GM21423 (cell line): Measurements from ENCODE around the gene BEND5.

ENCODE experiments used
- ATAC-seq: cut with Tn5 transposase; IDR thresholded peaks from one replicate; pipeline ENCODE4 v1.9.1; 2021; ENCODE audit warnings: mild to moderate bottlenecking, moderate library complexity; ENCODE audit not compliant: unreplicated experiment

The BEND5 gene

DNA sequence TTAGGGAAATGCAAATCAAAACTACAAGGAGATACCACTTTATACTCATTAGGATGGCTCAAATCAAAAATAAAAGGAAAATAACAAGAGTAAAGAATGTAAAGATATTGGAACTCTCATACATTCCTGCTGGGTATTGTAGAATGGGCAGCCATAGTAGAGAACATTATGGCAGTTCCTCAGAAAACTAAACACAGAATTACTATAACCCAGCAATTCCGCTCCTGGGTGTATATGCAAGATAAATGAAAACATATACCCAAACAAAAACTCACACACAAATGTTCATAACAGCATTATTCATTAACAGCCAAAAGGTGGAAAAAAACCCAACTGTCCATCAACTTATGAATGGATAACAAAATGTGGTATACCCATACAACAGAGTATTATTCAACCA, 11.4 kb downstream of the BEND5 start:
- ATAC-seq, result no peak

GRCh38 chr1:48761986-48762385, 14.7 kb downstream of the BEND5 start:
- no peak for ATAC-seq

- ATAC-seq, result no peak
Measured at GRCh38 chr1:48761411-48761810, 15.3 kb downstream of the BEND5 start.

DNA sequence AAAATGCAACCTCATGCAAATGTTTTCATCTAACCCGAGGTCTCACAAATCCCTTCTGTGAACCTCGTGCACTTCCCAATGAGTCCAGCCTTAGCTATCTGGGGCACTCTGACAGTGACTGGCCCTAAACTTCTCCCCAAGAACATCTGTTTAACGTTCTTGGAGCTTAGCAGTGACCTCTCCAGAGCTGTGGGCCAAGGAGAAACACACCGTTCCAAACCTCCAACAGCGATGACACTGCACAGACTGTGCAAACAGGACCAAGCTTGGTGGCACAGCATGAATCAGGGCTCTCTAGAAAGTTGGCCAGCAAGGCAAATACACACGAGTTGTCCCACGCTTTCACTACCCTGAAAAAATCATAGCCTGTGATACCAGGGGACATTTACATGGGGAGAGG, 15.8 kb downstream of the BEND5 start:
- no peak for ATAC-seq

- ATAC-seq, result no peak
Measured at GRCh38 chr1:48758976-48759375, 17.7 kb downstream of the BEND5 start.

DNA sequence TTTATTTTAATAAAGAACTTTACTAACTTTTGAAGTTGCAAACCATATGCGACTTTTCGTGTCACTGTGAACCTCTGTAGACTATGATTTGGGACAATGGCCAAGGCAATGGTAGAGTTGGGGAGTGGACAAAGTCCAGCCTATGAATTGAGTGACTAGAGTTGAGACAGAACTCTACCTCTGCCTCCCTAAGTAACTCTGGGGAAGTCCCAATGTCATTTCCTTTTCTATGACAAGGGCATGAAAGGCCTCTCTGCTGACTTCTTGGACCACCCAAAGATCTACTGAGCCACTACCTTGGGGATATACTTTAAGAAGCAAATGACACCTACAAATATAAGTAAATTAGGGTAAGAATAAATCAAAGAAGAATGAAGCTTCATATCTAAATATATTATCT, 19.3 kb downstream of the BEND5 start:
- no peak for ATAC-seq

GRCh38 chr1:48756683-48757316, 19.9 kb downstream of the BEND5 start:
- ATAC-seq, result no peak

- no peak for ATAC-seq
Measured at GRCh38 chr1:48753293-48753692, 23.4 kb downstream of the BEND5 start.

DNA sequence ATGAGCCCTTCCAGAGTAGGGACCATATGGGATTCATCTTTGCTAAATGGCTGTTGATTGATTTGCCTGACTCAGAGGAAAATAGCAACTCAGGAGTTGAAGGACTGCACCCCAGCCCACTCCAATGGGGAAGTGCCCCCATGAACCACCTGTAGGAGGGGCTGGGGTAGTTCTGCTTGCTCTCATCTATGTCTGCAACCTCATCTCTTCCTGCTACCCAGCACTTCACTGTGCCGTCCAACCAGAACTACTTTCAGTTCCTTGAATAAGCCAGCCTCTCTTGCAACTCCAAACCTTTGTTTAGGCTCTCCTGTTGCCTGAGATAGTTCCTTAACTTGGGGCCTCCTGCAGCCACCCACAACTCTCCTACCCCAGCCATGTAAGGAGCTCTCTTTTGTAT, 26.6 kb downstream of the BEND5 start:
- ATAC-seq, result peak; percentile 95

- ATAC-seq, result no peak
Measured at GRCh38 chr1:48749068-48749467, 27.6 kb downstream of the BEND5 start.

GRCh38 chr1:48746906-48747305, 29.8 kb downstream of the BEND5 start:
- ATAC-seq, result no peak

DNA sequence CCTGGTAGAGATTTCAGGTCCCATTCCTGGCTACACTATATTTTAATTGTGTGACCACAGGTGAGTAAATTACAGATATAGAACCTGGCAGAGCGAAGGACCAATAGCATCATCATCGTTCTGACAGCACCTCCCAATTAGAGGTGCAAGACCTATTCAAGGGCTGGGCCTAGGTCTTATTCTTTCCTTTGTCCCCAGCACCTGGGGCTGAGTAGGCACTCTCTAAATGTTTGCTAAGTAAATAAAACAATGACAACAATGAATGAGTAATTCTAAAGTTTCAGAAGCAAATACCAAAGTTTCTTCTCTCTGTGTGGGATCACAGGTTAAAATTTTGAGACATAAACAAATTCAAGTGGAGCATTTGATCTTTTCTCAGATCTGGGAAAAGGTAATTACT, 32.7 kb downstream of the BEND5 start:
- no peak for ATAC-seq

GRCh38 chr1:48743480-48743879, 33.2 kb downstream of the BEND5 start:
- no peak for ATAC-seq

- ATAC-seq, result no peak
Measured at GRCh38 chr1:48741380-48741779, 35.3 kb downstream of the BEND5 start.

DNA sequence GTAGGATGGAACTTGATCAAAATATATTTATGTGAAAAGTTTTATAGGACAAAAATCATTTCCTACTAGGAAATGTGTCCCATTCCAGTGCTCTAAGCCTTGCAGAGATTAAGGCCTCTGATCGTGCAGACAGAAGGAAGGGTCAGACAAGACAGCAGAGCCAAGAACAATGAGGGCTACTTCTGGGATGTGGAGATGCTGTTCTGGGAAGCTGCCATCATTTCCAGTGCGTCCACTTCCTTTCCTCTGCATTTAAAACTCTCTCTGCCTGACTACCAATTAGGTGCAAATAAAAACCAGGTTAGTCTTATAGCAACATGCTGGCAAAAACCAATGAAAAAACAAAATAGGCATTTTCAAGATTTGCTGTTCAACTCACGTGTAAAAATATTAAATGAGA, 36.1 kb downstream of the BEND5 start:
- ATAC-seq, result no peak

DNA sequence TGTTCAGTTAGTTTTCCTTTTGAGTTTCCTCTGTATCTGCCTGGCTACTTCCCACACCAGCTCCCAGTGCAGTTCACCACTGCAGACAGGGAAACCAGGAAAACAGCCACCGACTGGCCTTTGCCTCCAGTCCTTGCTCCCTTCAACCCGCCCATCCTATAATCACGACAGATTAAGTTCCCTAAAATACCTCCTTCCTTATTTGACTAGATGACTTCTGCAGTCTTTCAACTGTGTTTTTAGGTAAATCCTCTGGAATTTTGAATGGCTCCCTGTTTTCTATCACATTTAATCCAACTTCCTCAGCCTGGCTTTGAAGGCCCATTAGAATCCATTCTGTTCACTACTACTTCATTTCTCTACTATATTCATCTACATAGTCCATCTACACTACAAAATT, 37.6 kb downstream of the BEND5 start:
- ATAC-seq, result no peak

- no peak for ATAC-seq
Measured at GRCh38 chr1:48738356-48738755, 38.3 kb downstream of the BEND5 start.

- ATAC-seq, result no peak
Measured at GRCh38 chr1:48735796-48736195, 40.9 kb downstream of the BEND5 start.

DNA sequence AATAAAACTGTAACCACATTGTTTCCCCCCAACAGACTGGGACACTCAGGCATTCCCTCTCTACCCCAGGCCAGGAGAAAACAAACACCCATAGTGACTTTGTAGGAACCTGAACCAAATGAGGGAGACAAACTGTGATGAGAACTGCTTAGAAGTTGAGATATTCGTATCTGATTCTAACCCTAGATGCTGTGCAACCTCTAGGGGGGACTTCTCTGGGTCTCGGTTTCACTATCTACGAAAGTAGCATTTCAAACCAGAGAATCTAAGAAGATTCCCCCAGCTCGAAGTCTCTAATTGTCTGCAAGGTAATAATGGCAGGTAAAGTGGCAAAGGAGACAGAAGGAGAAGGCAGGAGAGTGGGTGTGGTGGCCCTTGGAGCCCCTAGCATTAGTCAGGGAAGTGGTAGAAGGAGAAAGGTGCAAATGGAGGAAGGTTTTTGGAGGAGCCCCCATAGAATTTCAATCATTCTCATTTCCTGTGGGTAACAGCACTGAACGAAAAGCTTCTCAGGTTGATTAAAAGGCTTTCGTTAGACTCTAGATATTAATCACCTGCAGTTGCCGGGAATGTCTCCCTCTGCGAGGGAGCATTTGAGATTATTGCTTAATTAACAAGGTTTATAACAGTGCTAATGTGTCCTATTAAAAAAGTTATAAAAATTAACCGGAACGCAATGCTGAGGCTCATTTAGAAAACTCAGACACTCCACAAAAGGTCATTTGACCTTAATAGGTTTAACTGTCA, 46.4 kb downstream of the BEND5 start:
- peak; percentile 61 for ATAC-seq

- ATAC-seq, result no peak
Measured at GRCh38 chr1:48728584-48728983, 48.1 kb downstream of the BEND5 start.

- ATAC-seq, result peak; percentile 46
Measured at GRCh38 chr1:48726557-48727215, 50.0 kb downstream of the BEND5 start.

DNA sequence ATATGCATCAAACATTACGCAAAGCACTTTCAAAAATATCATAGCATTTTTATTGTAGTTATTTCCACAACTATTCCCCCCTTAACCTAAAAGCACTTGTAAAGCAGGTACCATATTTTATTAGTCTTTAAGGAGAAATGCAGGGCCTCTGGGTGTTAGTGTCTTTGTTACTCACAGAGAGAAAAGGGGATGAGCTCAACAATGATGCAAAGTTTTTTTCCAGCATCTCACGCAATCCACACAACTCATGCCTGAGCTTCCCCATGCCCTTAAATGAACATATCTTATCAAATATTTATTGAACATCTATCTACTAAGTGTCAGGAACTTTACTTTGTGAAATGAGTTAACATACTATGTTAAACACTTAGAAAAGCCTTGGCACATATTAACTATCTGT, 50.6 kb downstream of the BEND5 start:
- ATAC-seq, result no peak
